Gastroesophageal sphincter (tissue), 3 donors: Measurements from ENCODE around the gene LRRC49.

Experiments
- CTCF ChIP-seq, 4 experiments: fragments of 200-600 bp in 2 of 4; fragments of 450-650 bp in 2 of 4; sonication (generic) in 1 of 4; IDR thresholded peaks; one replicate each; pipeline ENCODE4 v1.5.1; 2017 to 2019; ENCODE audit warnings: antibody characterized with exemption in 4 of 4, mild to moderate bottlenecking in 2 of 4, moderate library complexity in 2 of 4
- EP300 ChIP-seq: sonication (generic); formaldehyde crosslinking; IDR thresholded peaks from one replicate; pipeline ENCODE4 v1.6.1; 2017; ENCODE audit warnings: antibody characterized with exemption, mild to moderate bottlenecking
- POLR2A ChIP-seq, 2 donors: fragments of 450-650 bp; IDR thresholded peaks; one replicate each; pipeline ENCODE4 v1.6.1; 2017; ENCODE audit warnings: antibody characterized with exemption in 2 of 2, mild to moderate bottlenecking in 2 of 2, moderate library complexity in 1 of 2
- POLR2AphosphoS5 ChIP-seq: sonication (generic); formaldehyde crosslinking; IDR thresholded peaks from one replicate; pipeline ENCODE4 v1.6.1; 2017; ENCODE audit warnings: antibody characterized with exemption

GRCh38 chr15:71042356-71042922 is 149.8 kb downstream of the LRRC49 start:
- TF ChIP-seq POLR2A (IDR thresholded peaks at IDR 0.05) (no peak), CTCF (IDR thresholded peaks at IDR 0.05) (no peak), EP300 (no peak), POLR2AphosphoS5 (no peak)
